Fibroblast of skin of back (primary cell): Measurements from ENCODE around the gene NOL6.
"Not testable (repeated sequence)": the region's sequence is repeated elsewhere in the genome, so short reads cannot be mapped to it uniquely, and the experiment has no call there.

Experiments
- DNase-seq: peaks from one replicate; pipeline ENCODE4 v3.0.0-alpha.2; 2013

Gene NOL6

DNA sequence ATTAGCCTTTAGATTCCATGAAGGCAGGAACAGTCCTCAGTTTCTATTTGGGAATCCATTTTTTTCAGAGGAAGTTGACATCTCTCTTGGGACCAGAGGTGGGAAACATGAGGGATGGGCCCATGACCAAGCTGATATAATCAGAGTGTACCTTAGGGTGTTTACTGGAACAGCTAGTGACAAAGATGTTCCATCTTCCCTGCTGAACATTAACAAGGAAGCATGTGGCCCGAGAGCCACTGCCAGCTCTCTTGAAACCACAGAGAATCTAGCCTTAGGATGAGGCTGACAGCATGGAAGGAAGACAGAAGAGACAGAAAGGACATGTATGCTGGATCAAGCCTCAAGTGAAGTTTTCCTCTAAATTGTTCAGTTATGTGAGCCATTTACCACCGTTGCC, 42.3 kb downstream of the NOL6 start:
- DNase-seq: no peak

GRCh38 chr9:33430942-33431341, 42.8 kb downstream of the NOL6 start:
- DNase-seq: no peak

- DNase-seq: no peak
Measured at GRCh38 chr9:33429256-33429985, 44.3 kb downstream of the NOL6 start.

- no peak for DNase-seq
Measured at GRCh38 chr9:33426843-33427293, 46.9 kb downstream of the NOL6 start.

DNA sequence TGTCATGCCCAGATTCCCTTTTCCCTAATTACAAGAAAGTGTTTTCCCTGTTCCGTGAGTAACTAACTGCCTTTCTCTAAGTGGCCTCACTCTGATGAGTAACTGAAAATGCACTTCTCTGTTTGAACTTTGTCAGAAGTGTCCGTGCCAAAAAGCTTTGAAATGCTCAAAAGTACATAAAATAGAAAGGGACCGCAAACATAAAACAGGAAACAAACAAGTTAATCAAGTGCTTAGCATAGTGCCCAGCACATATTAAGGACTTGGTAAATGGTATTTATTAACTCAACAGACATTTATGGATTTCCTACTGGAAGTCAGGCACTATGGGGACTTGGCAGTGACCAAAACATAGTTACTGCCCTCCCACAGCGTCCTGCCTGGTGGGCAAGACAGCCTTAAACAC, 48.6 kb downstream of the NOL6 start:
- no peak for DNase-seq

DNA sequence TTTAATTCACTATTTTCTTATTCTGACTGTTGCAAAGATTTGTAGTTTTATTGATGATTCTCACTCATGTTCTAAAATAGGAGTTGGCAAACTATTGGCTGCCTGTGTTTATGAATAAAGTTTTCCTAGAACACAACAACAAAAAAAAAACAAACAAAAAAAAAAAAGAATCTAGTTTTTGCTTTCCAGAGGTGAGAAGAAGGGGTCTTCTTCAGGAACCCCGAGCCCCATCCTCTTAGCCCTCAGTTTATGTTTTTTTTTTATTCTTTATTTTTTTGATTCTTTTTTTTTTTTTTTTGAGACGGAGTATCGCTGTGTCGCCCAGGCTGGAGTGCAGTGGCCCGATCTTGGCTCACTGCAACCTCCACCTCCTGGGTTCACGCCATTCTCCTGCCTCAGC, 49.2 kb downstream of the NOL6 start:
- DNase-seq: not testable (repeated sequence)

- DNase-seq: not testable (repeated sequence)
Measured at GRCh38 chr9:33424043-33424442, 49.7 kb downstream of the NOL6 start.

DNA sequence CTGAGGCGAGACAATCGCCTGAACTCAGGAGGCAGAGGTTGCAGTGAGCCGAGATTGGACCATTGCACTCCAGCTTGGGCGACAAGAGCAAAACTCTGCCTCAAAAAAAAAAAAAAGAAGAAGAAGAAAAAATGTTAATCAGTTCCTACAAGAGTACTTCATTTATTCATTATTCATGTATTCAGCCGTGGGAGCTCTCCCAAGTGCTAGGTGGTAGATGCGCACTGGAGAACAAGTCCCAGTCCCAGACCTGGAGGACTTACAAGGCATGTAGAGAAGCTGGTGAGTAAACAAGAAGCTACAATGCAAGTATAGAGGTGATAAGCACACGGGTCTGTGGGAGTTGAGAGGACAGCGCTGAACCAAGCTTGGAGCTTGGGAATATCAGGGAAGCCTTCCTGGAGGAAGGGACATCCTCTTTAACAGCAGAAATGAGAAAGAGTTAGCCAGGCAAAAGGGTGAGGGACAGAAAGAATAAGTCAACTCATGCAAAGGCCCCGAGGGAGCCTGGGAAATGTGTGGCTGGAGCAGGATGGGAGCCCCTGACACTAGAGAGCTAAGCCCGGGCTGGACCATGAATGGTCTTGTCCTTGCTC, 53.9 kb downstream of the NOL6 start:
- DNase-seq: no peak

DNA sequence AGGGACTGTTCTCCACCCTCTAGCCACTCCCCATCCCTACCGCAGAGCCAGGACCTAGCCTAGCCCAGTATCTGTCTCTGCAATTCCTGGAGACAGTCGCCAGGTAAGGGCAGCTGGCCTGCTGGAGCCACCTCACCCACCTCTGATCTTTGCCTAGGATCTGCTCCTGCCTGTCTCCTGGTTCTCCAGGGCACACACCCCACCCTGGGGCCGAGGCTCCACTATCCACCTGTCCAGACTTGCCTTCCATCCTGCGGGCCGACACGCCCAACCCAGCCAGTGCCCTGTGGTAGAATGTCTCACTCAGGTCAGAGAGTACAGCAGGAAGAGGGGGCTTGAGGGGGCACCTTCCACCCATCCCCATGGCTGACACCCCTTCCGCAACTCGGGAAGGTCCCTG, 55.6 kb downstream of the NOL6 start:
- no peak for DNase-seq

- DNase-seq: no peak
Measured at GRCh38 chr9:33416996-33417395, 56.7 kb downstream of the NOL6 start.

DNA sequence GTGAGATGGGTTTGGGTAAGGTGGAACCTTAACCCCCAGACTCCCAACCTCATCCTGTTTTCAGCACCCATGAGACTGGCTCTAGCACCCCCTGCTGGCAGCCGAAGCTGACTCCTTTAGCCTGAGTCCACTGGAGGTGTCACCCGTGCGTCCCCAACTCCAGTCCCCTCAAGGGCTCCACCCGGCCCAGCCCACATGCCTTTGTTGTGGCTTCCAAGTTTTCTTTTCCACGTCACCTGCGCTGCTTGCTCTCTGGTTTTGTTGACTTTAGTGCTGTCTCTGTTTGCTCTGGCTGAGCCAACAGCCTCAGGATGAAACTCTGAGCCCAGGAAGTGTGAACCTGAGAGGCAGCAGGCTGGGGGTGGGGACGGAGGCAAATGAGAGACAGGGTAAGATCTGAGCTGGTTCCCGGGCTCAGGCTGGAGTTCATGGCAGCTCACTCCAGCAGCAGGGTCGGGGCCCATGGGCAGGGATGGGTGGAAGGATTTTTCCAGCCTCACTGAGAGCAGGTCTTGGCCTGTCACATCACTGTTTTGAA, 58.2 kb downstream of the NOL6 start:
- DNase-seq: peak; percentile 30

GRCh38 chr9:33414889-33415500, 58.7 kb downstream of the NOL6 start:
- no peak for DNase-seq

DNA sequence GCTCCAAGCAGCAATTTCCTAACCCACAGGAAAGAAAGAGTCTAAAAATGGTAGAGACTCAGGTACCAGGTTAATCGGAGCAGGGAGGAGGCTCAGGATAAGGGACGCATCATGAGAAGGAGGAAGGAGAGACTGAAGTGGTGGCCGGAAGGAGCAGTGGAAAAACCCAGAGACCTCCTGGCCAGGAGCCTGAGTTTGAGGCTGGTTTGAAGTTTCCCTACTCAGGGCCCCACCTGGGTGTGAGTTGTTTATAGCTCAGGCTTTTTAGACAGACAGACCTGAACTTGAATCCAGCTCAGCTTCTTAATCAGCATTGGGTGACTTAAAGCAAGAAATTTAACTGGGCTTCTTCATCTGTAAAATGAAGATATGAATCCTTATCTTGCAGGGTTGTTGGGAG, 59.5 kb downstream of the NOL6 start:
- DNase-seq: no peak
